ENCODE measurements around the gene ZBTB34. TPM values are rescaled to one million over a fixed set of nuclear protein-coding genes. Genes with fewer than 3 reads are reported as not detected.

The ZBTB34 gene
- total and polyA plus RNA-seq, 2 experiments from 2014 or later: 6.1 to 21.3 TPM

- no peak for DNase-seq (ENCODE audit: low spot score)
- 90% methylated on average over 8 of the region's 8 CpGs for WGBS (ENCODE audit: low lambda C conversion rate, missing lambda C conversion rate)
- no peaks in the 10 kb centered on the region for H3K9me3 ChIP-seq (ENCODE audit: low read depth)
- TF ChIP-seq EZH2phosphoT487 (IDR thresholded peaks at IDR 0.05; ENCODE audit: low read depth, severe bottlenecking, unreplicated experiment): no peak
- no peak overlapping the region for H3K4me2 ChIP-seq
- H3K4me1 ChIP-seq (ENCODE audit: insufficient read depth): no peaks in the 10 kb centered on the region
- no peak overlapping the region for H2AFZ ChIP-seq
- H3K27me3 ChIP-seq: no peaks in the 10 kb centered on the region
- H3K79me2 ChIP-seq: peaks cover 34% of the 10 kb centered on the region
- H3K4me3 ChIP-seq: no peak overlapping the region
- H3K9me2 ChIP-seq (replicated peaks; ENCODE audit: insufficient read depth): no peaks in the 10 kb centered on the region
- peaks cover under 1% of the 10 kb centered on the region for H3K36me3 ChIP-seq (replicated peaks; ENCODE audit: insufficient read depth, low read depth)
- H3K27ac ChIP-seq: no peak overlapping the region
- peaks cover 25% of the 10 kb centered on the region for H4K20me1 ChIP-seq (ENCODE audit: insufficient read depth, poor library complexity, severe bottlenecking)
Measured at GRCh38 chr9:126839301-126839700, 21.1 kb upstream of the ZBTB34 start.

GRCh38 chr9:126842220-126842842 lies 18.1 kb upstream of the ZBTB34 start:
- H2AFZ ChIP-seq: no peak overlapping the region
- H3K27ac ChIP-seq: no peak overlapping the region
- H3K79me2 ChIP-seq: peaks cover 10% of the 10 kb centered on the region
- no peak for DNase-seq (ENCODE audit: low spot score)
- 91% methylated on average over 13 of the region's 13 CpGs for WGBS (ENCODE audit: low lambda C conversion rate, missing lambda C conversion rate)
- TF ChIP-seq EZH2 (IDR thresholded peaks at IDR 0.05; ENCODE audit: borderline replicate concordance) (no peak), EZH2phosphoT487 (IDR thresholded peaks at IDR 0.05; ENCODE audit: low read depth, severe bottlenecking, unreplicated experiment) (no peak), CTCF (IDR thresholded peaks at IDR 0.05; ENCODE audit: poor library complexity) (no peak)
- H3K4me1 ChIP-seq (ENCODE audit: insufficient read depth): no peaks in the 10 kb centered on the region
- H4K20me1 ChIP-seq (ENCODE audit: insufficient read depth, poor library complexity, severe bottlenecking): peaks cover 4% of the 10 kb centered on the region
- H3K27me3 ChIP-seq: no peaks in the 10 kb centered on the region
- no peak overlapping the region for H3K4me3 ChIP-seq
- no peak overlapping the region for H3K4me2 ChIP-seq
- H3K9me3 ChIP-seq (ENCODE audit: low read depth): no peaks in the 10 kb centered on the region
- no peaks in the 10 kb centered on the region for H3K9me2 ChIP-seq (replicated peaks; ENCODE audit: insufficient read depth)
- H3K36me3 ChIP-seq (replicated peaks; ENCODE audit: insufficient read depth, low read depth): no peaks in the 10 kb centered on the region

- H3K4me2 ChIP-seq: no peak overlapping the region
- H3K4me3 ChIP-seq: no peak overlapping the region
- no peaks in the 10 kb centered on the region for H3K9me3 ChIP-seq (ENCODE audit: low read depth)
- 85% methylated on average over 10 of the region's 10 CpGs for WGBS (ENCODE audit: low lambda C conversion rate, missing lambda C conversion rate)
- TF ChIP-seq EZH2phosphoT487 (IDR thresholded peaks at IDR 0.05; ENCODE audit: low read depth, severe bottlenecking, unreplicated experiment): no peak
- no peak for TF ChIP-seq CTCF (IDR thresholded peaks at IDR 0.05; ENCODE audit: poor library complexity)
- TF ChIP-seq EZH2 (IDR thresholded peaks at IDR 0.05; ENCODE audit: borderline replicate concordance): no peak
- no peaks in the 10 kb centered on the region for H3K4me1 ChIP-seq (ENCODE audit: insufficient read depth)
- peaks cover 4% of the 10 kb centered on the region for H4K20me1 ChIP-seq (ENCODE audit: insufficient read depth, poor library complexity, severe bottlenecking)
- H3K36me3 ChIP-seq (replicated peaks; ENCODE audit: insufficient read depth, low read depth): no peaks in the 10 kb centered on the region
- no peaks in the 10 kb centered on the region for H3K9me2 ChIP-seq (replicated peaks; ENCODE audit: insufficient read depth)
- no peak overlapping the region for H2AFZ ChIP-seq
- no peak for DNase-seq (ENCODE audit: low spot score)
- peaks cover 1% of the 10 kb centered on the region for H3K79me2 ChIP-seq
- H3K27ac ChIP-seq: no peak overlapping the region
- no peaks in the 10 kb centered on the region for H3K27me3 ChIP-seq
Measured at GRCh38 chr9:126842977-126843799, 17.3 kb upstream of the ZBTB34 start.

GRCh38 chr9:126844085-126844484 lies 16.4 kb upstream of the ZBTB34 start:
- Histone ChIP-seq H3K4me1 (ENCODE audit: insufficient read depth) (no peaks in the 10 kb centered on the region), H3K27me3 (no peaks in the 10 kb centered on the region), H3K4me2 (no peak overlapping the region), H3K4me3 (no peak overlapping the region), H3K79me2 (no peaks in the 10 kb centered on the region), H2AFZ (no peak overlapping the region), H3K36me3 (replicated peaks; ENCODE audit: insufficient read depth, low read depth) (no peaks in the 10 kb centered on the region), H3K9me3 (ENCODE audit: low read depth) (no peaks in the 10 kb centered on the region), H3K9me2 (replicated peaks; ENCODE audit: insufficient read depth) (no peaks in the 10 kb centered on the region), H4K20me1 (ENCODE audit: insufficient read depth, poor library complexity, severe bottlenecking) (peaks cover 2% of the 10 kb centered on the region), H3K27ac (no peak overlapping the region)
- TF ChIP-seq EZH2 (IDR thresholded peaks at IDR 0.05; ENCODE audit: borderline replicate concordance) (no peak), CTCF (IDR thresholded peaks at IDR 0.05; ENCODE audit: poor library complexity) (no peak), EZH2phosphoT487 (IDR thresholded peaks at IDR 0.05; ENCODE audit: low read depth, severe bottlenecking, unreplicated experiment) (no peak)
- DNase-seq (ENCODE audit: low spot score): no peak
- WGBS (ENCODE audit: low lambda C conversion rate, missing lambda C conversion rate): 79% methylated on average over 5 of the region's 5 CpGs
